Transverse colon (tissue), 4 donors: ENCODE results near the gene RAC2. TPM values are rescaled to one million over a fixed set of nuclear protein-coding genes. Genes with fewer than 3 reads are reported as not detected.

Experiments used
- DNase-seq: peaks from one replicate; pipeline ENCODE4 v3.0.0-alpha.2; 2019
- H3K27ac ChIP-seq, 4 donors: fragments of 200-600 bp; sonication (generic); 2 replicates each; pipeline ENCODE4 v1.5.1; 2016 to 2018; ENCODE audit warnings: inconsistent platforms in 4 of 4
- H3K27me3 ChIP-seq: fragments of 200-600 bp; sonication (generic); 2 replicates; pipeline ENCODE4 v1.5.1; 2017; ENCODE audit warnings: inconsistent platforms
- H3K36me3 ChIP-seq, 4 donors: fragments of 200-600 bp; sonication (generic); 2 replicates each; pipeline ENCODE4 v1.5.1; 2017 to 2019; ENCODE audit warnings: inconsistent platforms in 4 of 4
- H3K4me1 ChIP-seq, 4 donors: fragments of 200-600 bp; sonication (generic); 2 replicates each; pipeline ENCODE4 v1.5.1; 2017 to 2020; ENCODE audit warnings: inconsistent platforms in 4 of 4
- H3K4me3 ChIP-seq, 4 donors: fragments of 200-600 bp; sonication (generic); 1 replicate in 1 of 4; 2 replicates in 3 of 4; pipeline versions ENCODE4 v1.5.1 to v1.6.1; 2017 to 2019; ENCODE audit warnings: inconsistent platforms in 4 of 4
- H3K9me3 ChIP-seq, 2 donors: fragments of 200-600 bp; sonication (generic); 2 replicates each; pipeline ENCODE4 v1.5.1; 2017 to 2019; ENCODE audit warnings: inconsistent platforms in 2 of 2
- CTCF ChIP-seq, 5 experiments: fragments of 200-600 bp in 3 of 5; fragments of 450-650 bp in 2 of 5; sonication (generic) in 3 of 5; IDR thresholded peaks; 1 replicate in 2 of 5; 2 replicates in 3 of 5; pipeline ENCODE4 v1.5.1; 2016 to 2017; ENCODE audit warnings: antibody characterized with exemption in 5 of 5, inconsistent platforms in 3 of 5, mild to moderate bottlenecking in 2 of 5, moderate library complexity in 1 of 5
- EP300 ChIP-seq: sonication (generic); formaldehyde crosslinking; IDR thresholded peaks from one replicate; pipeline ENCODE4 v1.6.1; 2017; ENCODE audit warnings: antibody characterized with exemption, low read depth
- POLR2A ChIP-seq: fragments of 450-650 bp; IDR thresholded peaks from one replicate; pipeline ENCODE4 v1.6.1; 2016; ENCODE audit warnings: antibody characterized with exemption, mild to moderate bottlenecking, moderate library complexity
- POLR2AphosphoS5 ChIP-seq, 3 donors: sonication (generic); formaldehyde crosslinking; IDR thresholded peaks; one replicate each; pipeline ENCODE4 v1.6.1; 2016; ENCODE audit warnings: antibody characterized with exemption in 3 of 3
- WGBS, 2 donors: methylation state at CpG; one replicate each; pipeline ENCODE4 v1.1.5; 2018; ENCODE audit warnings: low coverage in 1 of 2; 5-methylcytosine and 5-hydroxymethylcytosine counted together
- in situ Hi-C, 4 donors: fragments of 200-750 bp; cut with MboI; loops; one replicate each; pipeline versions ENCODE4 v1.15.0 to v1.15.1; 2017; ENCODE audit warnings: low sequenced_read_pairs in 3 of 4, low pct_ligation_motif_present in 1 of 4, low pct_unique_long_range_greater_than_20kb in 1 of 4
- intact Hi-C: fragments of 100-400 bp; cut with DNase I; formaldehyde crosslinking; loops from one replicate; pipeline ENCODE4 v1.15.1; 2023; ENCODE audit warnings: low total_unique reads
- total RNA-seq, 4 donors: library from RNA; depleted of rRNA; stranded (reverse); fragments of >200 nt; gene quantifications; one replicate each; pipeline ENCODE4 v1.1.0, GENCODE V29; 2016

Gene RAC2
- total RNA-seq, 4 donors from 2014 or later, result 5.2 to 36.3 (median 24.0) TPM

- Histone ChIP-seq H3K27ac (no peak overlapping the region), H3K9me3 (peaks cover 0 to 2% of the 10 kb centered on the region in 2 donors), H3K4me3 (no peak overlapping the region), H3K27me3 (peaks cover 74% of the 10 kb centered on the region), H3K4me1 (peaks cover 0 to 16% (median 7%) of the 10 kb centered on the region in 4 donors), H3K36me3 (no peaks in the 10 kb centered on the region)
- no peak for TF ChIP-seq CTCF (IDR thresholded peaks at IDR 0.05)
- TF ChIP-seq POLR2A, result no peak
- TF ChIP-seq POLR2AphosphoS5 (IDR thresholded peaks at IDR 0.05), result no peak
- TF ChIP-seq EP300, result no peak
- intact Hi-C loops (no loop called here), in situ Hi-C loops (no loop called here)
- 56 to 66% methylated on average over 4 to 14 of the region's 14 CpGs for WGBS, 2 donors
- no peak for DNase-seq
These were observed 14.8 kb upstream of the RAC2 start for GRCh38 chr22:37258753-37259401.

- no peaks in the 10 kb centered on the region for H3K9me3 ChIP-seq
- no peak overlapping the region for H3K27ac ChIP-seq
- in situ Hi-C loops (no loop called here), intact Hi-C loops (no loop called here)
- peaks cover 79% of the 10 kb centered on the region for H3K27me3 ChIP-seq
- H3K4me3 ChIP-seq, result no peak overlapping the region
- whole genome bisulfite sequencing, 2 donors, result 60 to 62% methylated on average over 5 to 9 of the region's 9 CpGs
- peaks cover 0 to 16% (median 7%) of the 10 kb centered on the region in 4 donors for H3K4me1 ChIP-seq
- no peaks in the 10 kb centered on the region for H3K36me3 ChIP-seq
- DNase-seq, result no peak
- no peak for TF ChIP-seq POLR2AphosphoS5 (IDR thresholded peaks at IDR 0.05)
- no peak for TF ChIP-seq EP300
- no peak for TF ChIP-seq CTCF (IDR thresholded peaks at IDR 0.05)
- no peak for TF ChIP-seq POLR2A
These were observed 14.1 kb upstream of the RAC2 start for GRCh38 chr22:37258005-37258752.

DNA sequence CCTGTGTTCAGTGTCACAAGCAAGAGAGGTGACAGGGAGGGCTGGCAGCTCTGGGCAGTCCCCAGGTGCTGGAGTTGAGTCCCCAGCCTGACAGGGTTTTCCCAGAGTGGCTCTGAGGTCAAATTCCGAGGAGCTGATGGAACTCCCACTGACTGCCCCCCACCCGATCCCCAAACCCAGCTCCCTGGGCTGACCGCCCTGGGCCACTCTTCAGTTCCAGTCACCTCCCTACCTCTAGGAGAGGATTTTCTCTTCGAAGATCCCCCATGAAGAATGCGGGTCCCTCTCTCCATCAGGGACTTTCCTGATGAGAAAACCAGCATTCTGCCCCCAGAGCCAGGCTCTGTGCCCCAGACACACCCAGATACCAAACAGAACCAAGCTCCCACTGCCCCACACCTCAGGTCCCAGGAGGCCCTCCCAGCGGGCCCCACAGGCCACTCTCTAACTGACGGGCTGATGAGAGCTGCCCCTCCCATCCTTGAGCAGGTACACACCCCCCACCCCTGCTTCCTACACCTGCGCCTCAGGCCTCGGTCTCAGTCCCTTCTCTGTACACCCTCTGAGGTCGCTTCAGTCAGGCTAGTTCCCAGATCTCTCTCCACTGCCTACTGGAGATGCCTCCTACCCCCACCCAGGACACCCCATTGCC, 12.1 kb upstream of the RAC2 start:
- no peaks in the 10 kb centered on the region for H3K9me3 ChIP-seq
- peaks cover 0 to 16% (median 7%) of the 10 kb centered on the region in 4 donors for H3K4me1 ChIP-seq
- 56 to 89% methylated on average over 3 to 10 of the region's 10 CpGs for WGBS, 2 donors
- no peaks in the 10 kb centered on the region for H3K36me3 ChIP-seq
- no peak overlapping the region for H3K27ac ChIP-seq
- no peak for DNase-seq
- peaks cover 78% of the 10 kb centered on the region for H3K27me3 ChIP-seq
- no peak overlapping the region for H3K4me3 ChIP-seq
- in situ Hi-C loops (no loop called here), intact Hi-C loops (no loop called here)
- no peak for TF ChIP-seq POLR2A
- no peak for TF ChIP-seq POLR2AphosphoS5 (IDR thresholded peaks at IDR 0.05)
- no peak for TF ChIP-seq EP300
- no peak for TF ChIP-seq CTCF (IDR thresholded peaks at IDR 0.05)

GRCh38 chr22:37255558-37256006, 11.5 kb upstream of the RAC2 start:
- H3K27me3 ChIP-seq, result peaks cover 82% of the 10 kb centered on the region

More at GRCh38 chr22:37255558-37256006, 11.5 kb upstream of the RAC2 start:
- Histone ChIP-seq H3K4me1 (peaks cover 0 to 14% (median 7%) of the 10 kb centered on the region in 4 donors), H3K36me3 (no peaks in the 10 kb centered on the region), H3K9me3 (no peaks in the 10 kb centered on the region), H3K4me3 (no peak overlapping the region), H3K27ac (no peak overlapping the region)
- intact Hi-C loops, result no loop called here
- in situ Hi-C loops, result no loop called here
- no peak for TF ChIP-seq POLR2A
- TF ChIP-seq EP300, result no peak
- no peak for TF ChIP-seq CTCF (IDR thresholded peaks at IDR 0.05)
- no peak for TF ChIP-seq POLR2AphosphoS5 (IDR thresholded peaks at IDR 0.05)
- DNase-seq, result no peak
